HG03060 (cell line): ENCODE data around the gene PSG4.
"Not testable (repeated sequence)": the region's sequence is repeated elsewhere in the genome, so short reads cannot be mapped to it uniquely, and the experiment has no call there.

Experiments
- ATAC-seq: cut with Tn5 transposase; IDR thresholded peaks from one replicate; pipeline ENCODE4 v1.9.1; 2021; ENCODE audit warnings: low read depth, moderate number of reproducible peaks; ENCODE audit not compliant: unreplicated experiment

The PSG4 gene

DNA sequence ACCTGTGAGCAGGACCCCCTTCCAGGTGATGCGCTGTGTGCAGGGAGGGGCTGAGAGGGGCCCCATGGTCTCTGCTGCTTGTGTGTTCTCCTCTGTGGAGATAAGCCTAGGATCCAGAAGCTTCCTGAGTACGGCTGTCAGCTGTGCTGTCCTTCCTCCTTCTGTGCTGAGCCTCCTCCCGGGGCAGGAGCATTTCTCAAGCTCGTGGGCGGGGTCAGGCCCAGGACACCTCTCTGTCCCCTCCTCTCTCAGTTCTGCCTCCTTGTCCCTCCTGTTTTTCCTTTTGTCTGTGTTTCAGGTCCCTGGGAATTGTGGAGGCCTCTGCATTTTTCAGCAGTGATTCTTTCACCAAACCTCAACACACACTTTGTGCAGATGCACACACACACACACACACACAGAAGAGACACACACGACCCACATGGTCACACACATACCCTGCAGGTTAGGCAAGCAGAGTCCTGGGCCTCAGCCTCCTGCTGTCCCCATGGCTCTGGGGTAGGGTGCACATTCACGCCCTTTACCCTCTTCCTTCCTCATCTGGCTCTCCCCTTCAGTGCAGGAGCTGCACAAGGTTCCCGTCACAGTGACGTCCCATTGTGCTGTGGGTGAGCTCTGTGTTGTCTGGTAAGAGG lies at the start of gene PSG4:
PSG4 (minus strand) TSS at position 168 of the 635 bp plus-strand sequence; CDS start at position 66, 102 bp downstream.
- ATAC-seq = not testable (repeated sequence)

GRCh38 chr19:43251428-43251827 lies 46.0 kb upstream of the PSG4 start:
- ATAC-seq = not testable (repeated sequence)

- not testable (repeated sequence) for ATAC-seq
Measured at GRCh38 chr19:43250296-43250695, 44.9 kb upstream of the PSG4 start.

DNA sequence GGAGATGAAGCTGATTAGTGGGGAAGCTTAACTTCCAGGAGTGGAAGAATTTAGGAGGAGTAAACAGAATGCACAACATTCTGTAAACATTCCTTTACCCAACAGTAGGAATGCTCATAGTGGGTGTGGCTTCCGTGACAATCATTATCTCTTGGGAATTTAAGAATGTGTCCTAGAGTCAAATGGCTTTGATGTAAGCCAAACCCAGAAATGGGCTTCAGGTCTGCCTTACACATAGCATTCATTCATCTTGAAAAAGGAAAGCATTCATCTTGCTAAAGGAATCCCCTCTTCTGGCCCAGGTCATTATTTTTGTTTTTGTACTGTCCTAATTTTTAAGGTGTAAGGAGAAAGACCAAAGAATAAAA lies 43.2 kb upstream of the PSG4 start:
- ATAC-seq = not testable (repeated sequence)

- not testable (repeated sequence) for ATAC-seq
Measured at GRCh38 chr19:43247243-43247880, 41.9 kb upstream of the PSG4 start.

DNA sequence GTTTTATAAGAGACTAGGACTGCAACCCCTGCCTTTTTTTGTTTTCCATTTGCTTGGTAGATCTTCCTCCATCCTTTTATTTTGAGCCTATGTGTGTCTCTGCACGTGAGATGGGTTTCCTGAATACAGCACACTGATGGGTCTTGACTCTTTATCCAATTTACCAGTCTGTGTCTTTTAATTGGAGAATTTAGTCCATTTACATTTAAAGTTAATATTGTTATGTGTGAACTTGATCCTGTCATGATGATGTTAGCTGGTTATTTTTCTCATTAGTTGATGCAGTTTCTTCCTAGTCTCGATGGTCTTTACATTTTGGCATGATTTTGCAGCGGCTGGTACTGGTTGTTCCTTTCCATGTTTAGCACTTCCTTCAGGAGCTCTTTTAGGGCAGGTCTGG lies 40.4 kb upstream of the PSG4 start:
- ATAC-seq = not testable (repeated sequence)

GRCh38 chr19:43242211-43242610 lies 36.8 kb upstream of the PSG4 start:
- not testable (repeated sequence) for ATAC-seq

DNA sequence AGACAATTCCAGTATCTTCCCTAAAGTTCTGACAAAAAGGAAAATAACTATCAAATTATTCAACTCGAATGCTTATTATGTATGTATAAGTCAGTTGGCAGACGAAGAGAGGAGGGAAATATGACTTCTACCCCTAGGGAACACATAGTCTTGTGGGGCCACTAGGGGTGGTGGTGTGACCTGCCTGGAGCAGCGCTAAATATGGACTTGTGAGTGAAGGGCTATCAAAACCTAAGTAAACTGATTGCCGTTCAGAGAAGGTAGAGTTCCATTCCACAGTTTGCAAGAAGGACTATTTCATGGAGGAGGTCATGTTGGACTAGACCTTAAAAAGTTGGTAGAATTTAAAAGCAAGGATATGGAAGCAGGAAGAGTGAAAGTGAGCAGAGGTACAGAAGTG lies 32.8 kb upstream of the PSG4 start:
- ATAC-seq = not testable (repeated sequence)

GRCh38 chr19:43235686-43236085 lies 30.2 kb upstream of the PSG4 start:
- not testable (repeated sequence) for ATAC-seq

GRCh38 chr19:43229315-43229714 lies 23.9 kb upstream of the PSG4 start:
- no peak for ATAC-seq

DNA sequence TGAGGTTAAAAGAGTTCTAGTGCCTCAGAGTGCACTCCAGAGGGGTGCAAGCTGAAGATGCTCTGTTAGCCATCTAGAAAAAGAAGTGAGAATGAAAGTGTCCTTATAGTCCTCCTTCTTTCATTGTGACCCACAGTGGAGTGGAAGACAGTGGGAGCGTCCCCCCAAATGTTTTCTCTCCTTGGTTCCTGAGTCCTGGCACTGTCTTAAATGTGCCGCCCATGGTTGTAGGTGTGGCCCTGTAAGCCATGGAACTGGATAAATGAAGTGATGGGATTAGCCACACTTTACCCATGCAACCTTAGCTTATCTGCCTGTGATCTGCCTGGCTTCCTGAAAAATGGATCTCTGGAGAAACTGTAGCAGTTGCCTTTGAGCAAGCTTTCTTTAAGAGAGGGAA lies 23.3 kb upstream of the PSG4 start:
- not testable (repeated sequence) for ATAC-seq

GRCh38 chr19:43226986-43227385 lies 21.5 kb upstream of the PSG4 start:
- not testable (repeated sequence) for ATAC-seq

GRCh38 chr19:43224855-43225253 lies 19.4 kb upstream of the PSG4 start:
- ATAC-seq = no peak

DNA sequence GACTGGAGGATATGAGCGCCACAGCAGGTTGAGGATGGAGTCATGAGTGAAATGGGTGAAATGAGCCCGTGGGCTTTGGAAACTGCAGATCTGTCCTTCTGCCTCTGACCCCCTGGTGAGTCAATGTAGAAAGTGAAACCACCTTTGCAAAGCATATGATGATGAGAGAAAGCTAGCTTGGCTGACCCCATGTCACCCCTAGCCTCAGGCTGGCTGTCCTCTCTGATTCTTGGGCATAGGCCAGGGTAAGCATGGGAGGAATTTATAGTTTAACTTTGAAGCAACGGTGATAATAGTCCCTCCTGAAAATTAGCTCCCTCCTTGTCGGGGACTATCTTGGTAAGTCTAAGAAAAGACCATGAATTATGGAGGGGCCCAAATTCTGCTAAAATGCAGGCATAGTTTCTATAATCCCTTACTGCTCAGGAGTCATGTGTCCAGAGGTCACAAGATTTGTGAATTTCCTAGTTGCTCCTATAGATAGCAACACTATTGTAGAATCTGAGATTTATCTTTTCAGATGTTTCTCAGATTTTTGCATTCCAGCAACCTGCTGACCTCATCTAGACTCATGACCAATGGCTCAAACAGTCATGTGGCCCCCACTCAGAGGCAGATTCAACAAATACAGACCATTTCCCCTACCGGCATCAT lies 18.9 kb upstream of the PSG4 start:
- ATAC-seq = not testable (repeated sequence)

- not testable (repeated sequence) for ATAC-seq
Measured at GRCh38 chr19:43221891-43222290, 16.5 kb upstream of the PSG4 start.

GRCh38 chr19:43219136-43219535 lies 13.7 kb upstream of the PSG4 start:
- not testable (repeated sequence) for ATAC-seq

GRCh38 chr19:43215881-43216280 lies 10.4 kb upstream of the PSG4 start:
- not testable (repeated sequence) for ATAC-seq

DNA sequence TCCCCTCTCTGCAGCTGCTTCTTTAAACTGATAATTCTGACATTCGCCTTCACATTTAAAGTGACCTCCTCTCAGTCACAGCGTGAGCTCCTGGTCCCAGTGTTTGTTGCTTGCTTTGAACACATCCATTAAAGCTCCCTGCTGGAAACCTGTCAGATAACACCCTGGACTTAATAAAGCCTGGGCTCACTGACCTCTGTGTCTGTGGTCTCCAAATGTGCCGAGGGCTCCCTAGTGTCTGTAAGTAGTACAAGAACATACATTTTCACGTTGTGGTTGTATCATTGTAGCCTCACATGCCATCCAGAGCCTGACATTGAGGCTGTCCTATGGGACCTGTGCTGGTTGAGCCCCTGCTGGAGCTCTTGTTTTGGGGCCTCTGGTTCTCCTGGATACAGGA lies 2.6 kb upstream of the PSG4 start:
- no peak for ATAC-seq

DNA sequence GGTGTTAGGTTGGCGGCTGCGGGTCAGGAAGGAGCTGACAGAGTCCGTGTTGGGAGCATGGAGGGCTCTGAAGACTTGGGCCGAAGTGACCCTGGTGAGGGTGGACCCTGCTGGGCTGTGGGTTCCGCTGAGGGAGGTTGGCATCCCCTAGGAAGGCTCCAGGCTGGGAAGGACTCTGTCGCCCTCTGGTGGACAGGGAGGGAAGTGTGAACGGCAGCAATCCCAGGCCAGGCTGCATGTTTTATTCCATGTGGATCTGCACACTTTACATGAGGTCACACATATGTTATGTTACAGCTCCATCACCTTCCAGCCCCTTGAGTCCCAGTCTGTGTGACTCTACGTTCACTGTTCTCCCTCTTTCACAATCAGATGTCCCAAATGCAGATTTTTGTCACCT lies 1.7 kb upstream of the PSG4 start:
- ATAC-seq = not testable (repeated sequence)

DNA sequence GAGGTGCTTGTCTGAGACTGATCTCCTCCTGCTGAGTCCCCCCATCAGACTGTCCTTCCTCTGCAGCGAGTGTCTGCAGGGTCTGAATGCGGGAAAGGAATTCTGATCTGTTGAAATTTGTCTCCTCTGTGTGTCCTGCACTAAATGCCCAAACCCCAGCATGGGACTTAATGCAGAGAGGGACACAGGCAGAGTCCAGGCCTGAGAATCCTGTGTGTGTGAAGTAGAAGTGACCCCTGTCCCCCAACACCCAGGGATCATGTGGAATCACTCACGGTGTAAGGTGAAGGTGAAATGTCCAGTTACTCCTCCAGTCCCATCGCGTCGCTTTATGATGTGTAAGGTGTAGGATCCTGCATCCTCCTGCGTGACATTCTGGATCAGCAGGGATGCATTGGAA lies 1.8 kb downstream of the PSG4 start:
- ATAC-seq = not testable (repeated sequence)

DNA sequence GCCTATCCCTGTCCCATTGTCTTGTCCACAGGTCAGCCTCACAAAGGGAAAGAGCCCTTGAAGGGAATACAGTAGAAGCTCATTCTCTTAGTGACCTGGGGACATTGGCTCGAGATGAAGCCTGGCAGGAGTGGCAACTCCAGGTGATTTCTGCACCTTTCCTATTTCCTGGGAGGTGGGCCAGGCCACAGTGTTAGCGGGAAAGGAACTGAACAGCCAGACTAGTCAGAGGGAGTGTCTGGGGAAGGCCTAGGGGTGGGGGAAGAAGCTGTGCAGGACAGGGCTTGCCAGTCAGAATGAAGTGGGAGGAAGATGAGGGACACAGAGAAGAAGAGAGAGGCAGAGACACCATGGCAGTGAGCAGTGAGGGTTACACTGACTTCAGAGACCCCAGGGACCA lies 3.5 kb downstream of the PSG4 start:
- not testable (repeated sequence) for ATAC-seq
